Panc1 (cell line): ENCODE measurements around the gene GRIN1. TPM values are rescaled to one million over a fixed set of nuclear protein-coding genes. Genes with fewer than 3 reads are reported as not detected.

Experiments used
- ATAC-seq: fragments of 200-7000 bp; cut with Tn5 transposase; 2 replicates; pipeline ENCODE4 v1.9.1; 2020; ENCODE audit warnings: mild to moderate bottlenecking, moderate library complexity
- BruUV-seq: library from RNA; stranded (reverse); fragments of 400-500 nt; replicated peaks from 2 replicates; lab custom pipeline; 2021; lab: Mats Ljungman, UMichigan
- CTCF ChIA-PET: fragments of 300-600 bp; sonication (Branson Sonifier 250); formaldehyde crosslinking; loops from one replicate; lab custom pipeline; 2022; ENCODE audit warnings: antibody characterized with exemption; lab: Charles Lee
- POLR2A ChIA-PET: fragments of 300-600 bp; sonication (Branson Sonifier 250); formaldehyde crosslinking; loops from one replicate; lab custom pipeline; 2022; ENCODE audit warnings: antibody characterized with exemption; lab: Charles Lee
- DNase-seq: peaks from one replicate; pipeline ENCODE4 v3.0.0-alpha.2; 2010; ENCODE audit warnings: low read depth, low spot score
- H3K27ac ChIP-seq: 2 replicates; pipeline ENCODE4 v1.5.1; 2011; ENCODE audit warnings: mild to moderate bottlenecking, low read length, inconsistent platforms
- H3K27me3 ChIP-seq: fragments of 200-500 bp; sonication (Bioruptor generic); 2 replicates; pipeline ENCODE4 v1.6.0; 2014; ENCODE audit warnings: low read length, inconsistent platforms; ENCODE audit not compliant: control insufficient read depth, insufficient read depth
- H3K36me3 ChIP-seq: fragments of 200-500 bp; sonication (Bioruptor generic); 2 replicates; pipeline ENCODE4 v1.5.1; 2014; ENCODE audit warnings: inconsistent platforms, mild to moderate bottlenecking, low read length, moderate library complexity; ENCODE audit not compliant: control insufficient read depth, insufficient read depth
- H3K4me1 ChIP-seq: 2 replicates; pipeline ENCODE4 v1.5.1; 2011; ENCODE audit warnings: inconsistent platforms, mild to moderate bottlenecking, low read length, moderate library complexity; ENCODE audit not compliant: control insufficient read depth, insufficient read depth
- H3K4me3 ChIP-seq, 2 experiments: 2 replicates each; pipeline ENCODE4 v1.5.1; 2011 to 2012; ENCODE audit warnings: low read depth in 2 of 2, low read length in 2 of 2, mild to moderate bottlenecking in 2 of 2, inconsistent platforms in 1 of 2, moderate library complexity in 1 of 2
- H3K9me3 ChIP-seq: fragments of 200-500 bp; sonication (Bioruptor generic); 2 replicates; pipeline ENCODE4 v1.5.1; 2014; ENCODE audit warnings: low read depth, mild to moderate bottlenecking, inconsistent platforms, low read length, moderate library complexity; ENCODE audit not compliant: control insufficient read depth, insufficient read depth
- POLR2AphosphoS5 ChIP-seq: IDR thresholded peaks from 2 replicates; pipeline ENCODE4 v1.6.1; 2012; ENCODE audit warnings: mild to moderate bottlenecking, low read depth, low read length, moderate library complexity
- SIN3A ChIP-seq: IDR thresholded peaks from 2 replicates; pipeline ENCODE4 v1.6.1; 2012; ENCODE audit warnings: low read depth, mild to moderate bottlenecking, low read length, moderate library complexity, borderline replicate concordance; ENCODE audit not compliant: insufficient read depth
- TCF7L2 ChIP-seq: IDR thresholded peaks from 2 replicates; pipeline ENCODE4 v1.6.1; 2011; ENCODE audit warnings: mild to moderate bottlenecking, low read depth, low read length, inconsistent platforms
- in situ Hi-C: cut with HindIII; loops from 2 replicates; pipeline ENCODE4 v1.10.0; 2016; ENCODE audit warnings: low sequenced_read_pairs, low pct_unique_long_range_greater_than_20kb
- intact Hi-C: fragments of 100-400 bp; cut with micrococcal nuclease; formaldehyde crosslinking; loops from one replicate; pipeline ENCODE4 v1.10.0; 2022; ENCODE audit not compliant: unreplicated experiment
- total RNA-seq: library from RNA; stranded (reverse); gene quantifications from one replicate; pipeline ENCODE4 v1.2.1, GENCODE V29; 2021; ENCODE audit not compliant: unreplicated experiment
- TF ChIP-seq, protein P1 (sequence below): fragments of 450-650 bp; IDR thresholded peaks from 2 replicates; pipeline ENCODE4 v1.5.1; 2017; ENCODE audit warnings: mild to moderate bottlenecking
- TF ChIP-seq, protein P2 (sequence below), 2 experiments: IDR thresholded peaks; 2 replicates each; pipeline ENCODE4 v1.6.1; 2011 to 2012; ENCODE audit warnings: low read depth in 2 of 2, control low read depth in 1 of 2, low read length in 1 of 2, mild to moderate bottlenecking in 1 of 2, moderate library complexity in 1 of 2; ENCODE audit not compliant: insufficient read depth in 1 of 2

The GRIN1 gene
- total RNA-seq, 1 experiment from 2014 or later, result 4.9 TPM

DNA sequence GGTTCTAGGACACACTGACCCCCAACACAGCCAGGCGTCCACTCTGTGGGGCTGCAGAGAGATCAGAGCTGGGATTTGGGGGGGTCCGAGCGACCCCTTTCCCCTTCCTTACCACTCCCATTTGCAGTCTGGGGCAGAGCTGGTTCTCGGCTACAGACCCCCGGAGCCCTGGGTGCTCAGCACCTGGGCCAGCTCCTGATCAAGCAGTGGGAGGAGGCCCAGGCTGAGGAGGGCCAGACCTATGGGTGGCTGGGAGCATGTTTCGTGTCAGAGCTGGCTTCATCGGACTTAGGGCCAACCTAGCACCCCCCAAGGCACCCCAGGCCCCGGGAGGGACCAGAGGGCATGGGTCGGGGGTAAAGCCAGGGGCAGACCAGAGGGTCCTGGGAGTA, 7.6 kb downstream of the GRIN1 start:
- ChIA-PET POLR2A (no interaction called here), CTCF (no interaction called here)
- peak; percentile 51; the same call in 1 of the 2 replicates for ATAC-seq
- BruUV-seq, result no TSS peak
- intact Hi-C loops (no loop called here), in situ Hi-C loops (no loop called here)
- no peak for DNase-seq
- no peaks in the 10 kb centered on the region for H3K27me3 ChIP-seq
- TF ChIP-seq POLR2AphosphoS5 (no peak), TCF7L2 (no peak), SIN3A (no peak)
- TF ChIP-seq, protein P1, sequence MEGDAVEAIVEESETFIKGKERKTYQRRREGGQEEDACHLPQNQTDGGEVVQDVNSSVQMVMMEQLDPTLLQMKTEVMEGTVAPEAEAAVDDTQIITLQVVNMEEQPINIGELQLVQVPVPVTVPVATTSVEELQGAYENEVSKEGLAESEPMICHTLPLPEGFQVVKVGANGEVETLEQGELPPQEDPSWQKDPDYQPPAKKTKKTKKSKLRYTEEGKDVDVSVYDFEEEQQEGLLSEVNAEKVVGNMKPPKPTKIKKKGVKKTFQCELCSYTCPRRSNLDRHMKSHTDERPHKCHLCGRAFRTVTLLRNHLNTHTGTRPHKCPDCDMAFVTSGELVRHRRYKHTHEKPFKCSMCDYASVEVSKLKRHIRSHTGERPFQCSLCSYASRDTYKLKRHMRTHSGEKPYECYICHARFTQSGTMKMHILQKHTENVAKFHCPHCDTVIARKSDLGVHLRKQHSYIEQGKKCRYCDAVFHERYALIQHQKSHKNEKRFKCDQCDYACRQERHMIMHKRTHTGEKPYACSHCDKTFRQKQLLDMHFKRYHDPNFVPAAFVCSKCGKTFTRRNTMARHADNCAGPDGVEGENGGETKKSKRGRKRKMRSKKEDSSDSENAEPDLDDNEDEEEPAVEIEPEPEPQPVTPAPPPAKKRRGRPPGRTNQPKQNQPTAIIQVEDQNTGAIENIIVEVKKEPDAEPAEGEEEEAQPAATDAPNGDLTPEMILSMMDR, result no peak
- TF ChIP-seq, protein P2, sequence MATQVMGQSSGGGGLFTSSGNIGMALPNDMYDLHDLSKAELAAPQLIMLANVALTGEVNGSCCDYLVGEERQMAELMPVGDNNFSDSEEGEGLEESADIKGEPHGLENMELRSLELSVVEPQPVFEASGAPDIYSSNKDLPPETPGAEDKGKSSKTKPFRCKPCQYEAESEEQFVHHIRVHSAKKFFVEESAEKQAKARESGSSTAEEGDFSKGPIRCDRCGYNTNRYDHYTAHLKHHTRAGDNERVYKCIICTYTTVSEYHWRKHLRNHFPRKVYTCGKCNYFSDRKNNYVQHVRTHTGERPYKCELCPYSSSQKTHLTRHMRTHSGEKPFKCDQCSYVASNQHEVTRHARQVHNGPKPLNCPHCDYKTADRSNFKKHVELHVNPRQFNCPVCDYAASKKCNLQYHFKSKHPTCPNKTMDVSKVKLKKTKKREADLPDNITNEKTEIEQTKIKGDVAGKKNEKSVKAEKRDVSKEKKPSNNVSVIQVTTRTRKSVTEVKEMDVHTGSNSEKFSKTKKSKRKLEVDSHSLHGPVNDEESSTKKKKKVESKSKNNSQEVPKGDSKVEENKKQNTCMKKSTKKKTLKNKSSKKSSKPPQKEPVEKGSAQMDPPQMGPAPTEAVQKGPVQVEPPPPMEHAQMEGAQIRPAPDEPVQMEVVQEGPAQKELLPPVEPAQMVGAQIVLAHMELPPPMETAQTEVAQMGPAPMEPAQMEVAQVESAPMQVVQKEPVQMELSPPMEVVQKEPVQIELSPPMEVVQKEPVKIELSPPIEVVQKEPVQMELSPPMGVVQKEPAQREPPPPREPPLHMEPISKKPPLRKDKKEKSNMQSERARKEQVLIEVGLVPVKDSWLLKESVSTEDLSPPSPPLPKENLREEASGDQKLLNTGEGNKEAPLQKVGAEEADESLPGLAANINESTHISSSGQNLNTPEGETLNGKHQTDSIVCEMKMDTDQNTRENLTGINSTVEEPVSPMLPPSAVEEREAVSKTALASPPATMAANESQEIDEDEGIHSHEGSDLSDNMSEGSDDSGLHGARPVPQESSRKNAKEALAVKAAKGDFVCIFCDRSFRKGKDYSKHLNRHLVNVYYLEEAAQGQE (IDR thresholded peaks at IDR 0.05; ENCODE audit: insufficient read depth in 1 of 2, low read depth in 2 of 2, low read length in 1 of 2), result peak; percentile 78 to 80
- no peaks in the 10 kb centered on the region for H3K4me1 ChIP-seq
- no peaks in the 10 kb centered on the region for H3K36me3 ChIP-seq
- no peaks in the 10 kb centered on the region for H3K9me3 ChIP-seq
- no peak overlapping the region for H3K4me3 ChIP-seq
- no peak overlapping the region for H3K27ac ChIP-seq

DNA sequence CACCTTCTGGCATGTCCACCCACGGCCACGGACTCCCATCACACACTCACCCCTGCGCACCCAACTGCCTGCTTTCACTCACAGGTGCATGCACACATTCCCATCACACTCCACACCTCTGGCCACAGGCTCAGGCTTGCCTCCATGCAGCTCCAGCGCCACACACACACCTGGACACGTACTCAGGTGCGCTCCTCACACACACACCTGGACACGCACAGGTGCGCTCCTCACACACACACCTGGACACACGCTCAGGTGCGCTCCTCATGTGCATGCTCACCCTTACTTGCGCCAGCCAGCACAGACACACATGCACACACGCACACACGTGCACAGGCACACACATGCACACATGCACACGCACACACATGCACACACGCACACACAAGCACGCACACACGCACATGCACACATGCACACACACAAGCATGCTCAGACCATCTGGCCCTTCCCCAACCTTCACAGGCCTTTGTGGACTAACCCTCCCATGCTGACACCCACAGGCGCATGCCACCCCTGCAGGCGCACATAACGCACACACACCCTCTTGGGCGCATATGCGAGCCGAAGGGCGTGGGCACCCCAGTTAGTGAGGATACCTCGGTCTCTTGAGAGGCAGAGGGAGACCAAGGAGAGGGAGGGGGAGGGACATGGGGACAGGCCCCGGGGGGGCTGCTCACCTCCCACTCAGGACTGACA, 8.3 kb downstream of the GRIN1 start:
- TF ChIP-seq, protein P2 (IDR thresholded peaks at IDR 0.05; ENCODE audit: insufficient read depth in 1 of 2, low read depth in 2 of 2, low read length in 1 of 2), result no peak
- TF ChIP-seq TCF7L2 (no peak), POLR2AphosphoS5 (no peak), SIN3A (no peak)
- TF ChIP-seq, protein P1, result no peak
- in situ Hi-C loops, result no loop called here
- no peak for ATAC-seq
- H3K4me1 ChIP-seq, result no peaks in the 10 kb centered on the region
- no peak overlapping the region for H3K4me3 ChIP-seq
- DNase-seq, result no peak
- no TSS peak for BruUV-seq
- H3K9me3 ChIP-seq, result no peaks in the 10 kb centered on the region
- CTCF ChIA-PET, result no interaction called here
- intact Hi-C loops, result no loop called here
- no peaks in the 10 kb centered on the region for H3K36me3 ChIP-seq
- no peak overlapping the region for H3K27ac ChIP-seq
- H3K27me3 ChIP-seq, result no peaks in the 10 kb centered on the region
- POLR2A ChIA-PET, result no interaction called here
